HL-60 (cell line): ENCODE results near the gene MTMR12.

ENCODE experiments used
- CTCF ChIP-seq: IDR thresholded peaks from one replicate; pipeline ENCODE4 v1.5.1; 2011; ENCODE audit warnings: low read length, control low read depth, inconsistent platforms; ENCODE audit not compliant: insufficient read depth
- POLR2AphosphoS5 ChIP-seq: IDR thresholded peaks from 2 replicates; pipeline ENCODE4 v1.6.1; 2012; ENCODE audit warnings: low read depth
- REST ChIP-seq: IDR thresholded peaks from 2 replicates; pipeline ENCODE4 v1.6.1; 2012; ENCODE audit warnings: low read depth; ENCODE audit not compliant: insufficient replicate concordance

- TF ChIP-seq CTCF (no peak), REST (no peak), POLR2AphosphoS5 (no peak)
Observed at GRCh38 chr5:32283539-32284377, 29.0 kb downstream of the MTMR12 start.
